GM10266 (cell line): ENCODE data around the gene SEMA3C.
A peak's percentile ranks its signal among the peaks of the same experiment; 100 is the strongest.

Source experiments
- DNase-seq: peaks from one replicate; pipeline ENCODE4 v3.0.0; 2012; ENCODE audit errors: extremely low spot score
- TF ChIP-seq, protein P1 (sequence below): IDR thresholded peaks from 2 replicates; pipeline ENCODE4 v1.5.1; 2012; ENCODE audit warnings: mild to moderate bottlenecking, low read depth; ENCODE audit not compliant: control insufficient read depth, insufficient read depth; ENCODE audit errors: missing control alignments

Gene SEMA3C

DNA sequence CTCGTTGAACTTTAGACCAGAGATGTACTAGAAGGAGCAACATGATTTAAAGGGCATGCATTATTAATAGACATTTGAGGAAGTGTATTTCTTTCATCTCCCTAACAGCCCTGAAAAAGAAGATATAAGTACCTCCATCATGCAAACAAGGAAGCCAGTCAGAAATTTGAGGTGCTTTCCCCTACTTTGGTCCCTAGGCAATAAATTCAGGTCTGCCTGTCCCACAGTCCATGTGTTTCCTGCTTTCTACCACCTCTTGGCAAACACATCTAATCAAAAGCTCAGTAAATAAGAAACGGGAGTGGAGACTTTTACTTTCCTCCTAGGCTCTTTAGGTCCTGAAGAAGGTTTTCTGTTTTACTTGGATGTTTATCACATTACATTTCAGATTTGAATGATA, 5.2 kb upstream of the SEMA3C start:
- TF ChIP-seq, protein P1, sequence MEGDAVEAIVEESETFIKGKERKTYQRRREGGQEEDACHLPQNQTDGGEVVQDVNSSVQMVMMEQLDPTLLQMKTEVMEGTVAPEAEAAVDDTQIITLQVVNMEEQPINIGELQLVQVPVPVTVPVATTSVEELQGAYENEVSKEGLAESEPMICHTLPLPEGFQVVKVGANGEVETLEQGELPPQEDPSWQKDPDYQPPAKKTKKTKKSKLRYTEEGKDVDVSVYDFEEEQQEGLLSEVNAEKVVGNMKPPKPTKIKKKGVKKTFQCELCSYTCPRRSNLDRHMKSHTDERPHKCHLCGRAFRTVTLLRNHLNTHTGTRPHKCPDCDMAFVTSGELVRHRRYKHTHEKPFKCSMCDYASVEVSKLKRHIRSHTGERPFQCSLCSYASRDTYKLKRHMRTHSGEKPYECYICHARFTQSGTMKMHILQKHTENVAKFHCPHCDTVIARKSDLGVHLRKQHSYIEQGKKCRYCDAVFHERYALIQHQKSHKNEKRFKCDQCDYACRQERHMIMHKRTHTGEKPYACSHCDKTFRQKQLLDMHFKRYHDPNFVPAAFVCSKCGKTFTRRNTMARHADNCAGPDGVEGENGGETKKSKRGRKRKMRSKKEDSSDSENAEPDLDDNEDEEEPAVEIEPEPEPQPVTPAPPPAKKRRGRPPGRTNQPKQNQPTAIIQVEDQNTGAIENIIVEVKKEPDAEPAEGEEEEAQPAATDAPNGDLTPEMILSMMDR, result no peak
- DNase-seq, result no peak

GRCh38 chr7:80923211-80923612, 4.4 kb upstream of the SEMA3C start:
- no peak for DNase-seq
- TF ChIP-seq, protein P1, result no peak

- TF ChIP-seq, protein P1, result no peak
- no peak for DNase-seq
Measured at GRCh38 chr7:80922253-80923049, 3.6 kb upstream of the SEMA3C start.

DNA sequence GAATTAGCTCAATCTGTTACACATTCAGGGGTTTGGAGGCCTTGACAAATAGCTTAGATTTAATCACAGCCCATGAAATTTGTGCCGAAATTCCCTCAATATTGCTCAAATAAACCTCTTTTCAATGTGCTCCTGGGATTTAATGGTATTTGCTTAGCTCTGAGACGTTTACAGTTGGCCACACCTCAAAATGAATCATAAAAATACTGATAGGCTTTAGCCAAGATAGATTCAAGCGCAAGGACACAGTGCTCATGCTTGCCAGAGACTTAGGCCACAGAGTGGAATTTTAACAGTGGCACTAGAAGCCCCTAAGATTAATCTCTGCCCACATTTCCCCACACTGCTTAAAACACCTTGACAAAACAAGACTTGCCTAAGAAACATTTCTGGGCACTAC, 2.3 kb upstream of the SEMA3C start:
- TF ChIP-seq, protein P1, result no peak
- no peak for DNase-seq

DNA sequence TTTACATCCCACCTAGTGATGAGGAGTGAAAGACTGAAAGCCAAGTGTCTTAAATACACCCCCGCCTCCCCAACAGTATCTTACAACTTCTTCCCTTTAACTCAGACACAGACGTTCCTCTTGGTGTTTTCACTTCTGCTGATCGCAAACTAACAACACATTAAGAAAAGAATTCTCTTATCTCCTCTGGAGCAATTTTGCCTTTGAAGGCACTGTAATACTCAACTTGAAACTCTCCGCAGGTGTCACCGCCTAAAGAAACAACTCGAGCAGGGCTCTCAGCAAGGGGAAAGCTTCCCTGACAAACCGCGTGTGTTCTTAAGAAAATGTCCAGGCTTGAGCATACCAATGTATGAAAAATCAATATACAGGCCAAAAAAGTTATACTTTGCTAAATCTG, 452 bp downstream of the SEMA3C start:
- TF ChIP-seq, protein P1, result no peak
- DNase-seq, result peak; percentile 49

DNA sequence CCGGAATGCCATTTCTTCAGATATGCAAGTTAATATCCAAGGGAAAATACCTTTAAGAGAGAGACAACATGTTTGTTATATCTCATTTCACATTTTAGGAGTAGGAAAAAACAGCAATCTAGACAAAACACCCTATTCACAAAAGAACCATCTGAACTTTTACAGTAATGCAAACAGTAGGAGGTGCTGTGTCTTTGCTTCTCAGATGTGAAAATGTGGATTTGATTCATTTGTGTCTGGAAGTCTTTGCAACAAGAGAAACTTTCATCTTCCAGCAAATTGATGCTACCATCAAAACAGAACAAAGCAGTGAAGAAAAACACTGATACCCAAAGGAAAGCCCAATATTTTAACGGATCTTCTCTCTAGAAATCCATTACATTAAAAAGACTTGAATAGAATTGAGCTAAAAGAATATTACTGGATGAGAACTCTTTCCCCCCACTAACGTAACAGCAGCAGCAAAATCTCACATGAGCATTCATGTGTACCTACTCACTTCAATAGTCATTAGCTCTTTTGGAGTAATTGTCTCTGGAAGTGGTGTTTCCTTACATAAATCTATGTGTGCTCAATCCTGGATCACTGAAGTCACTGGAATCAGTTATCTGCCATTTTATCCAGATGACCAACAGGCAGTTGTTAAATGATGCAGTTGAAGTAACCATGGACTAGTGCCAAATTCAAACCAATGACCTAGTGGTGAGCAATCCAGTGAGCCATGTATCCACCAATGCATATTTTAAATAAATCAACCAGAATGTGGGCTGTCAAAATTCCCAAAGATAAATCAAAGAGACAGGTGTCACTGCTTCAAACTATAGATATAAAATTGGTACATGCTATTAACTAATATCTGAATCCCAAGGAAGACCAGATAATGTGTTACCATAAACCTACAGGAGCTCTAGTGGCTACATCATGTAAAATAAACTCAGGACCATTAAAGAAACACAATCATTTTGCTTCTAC, 1.8 kb downstream of the SEMA3C start:
- DNase-seq, result no peak
- TF ChIP-seq, protein P1, result no peak
